ENCODE results near the gene ARL10.

ARL10 gene

DNA sequence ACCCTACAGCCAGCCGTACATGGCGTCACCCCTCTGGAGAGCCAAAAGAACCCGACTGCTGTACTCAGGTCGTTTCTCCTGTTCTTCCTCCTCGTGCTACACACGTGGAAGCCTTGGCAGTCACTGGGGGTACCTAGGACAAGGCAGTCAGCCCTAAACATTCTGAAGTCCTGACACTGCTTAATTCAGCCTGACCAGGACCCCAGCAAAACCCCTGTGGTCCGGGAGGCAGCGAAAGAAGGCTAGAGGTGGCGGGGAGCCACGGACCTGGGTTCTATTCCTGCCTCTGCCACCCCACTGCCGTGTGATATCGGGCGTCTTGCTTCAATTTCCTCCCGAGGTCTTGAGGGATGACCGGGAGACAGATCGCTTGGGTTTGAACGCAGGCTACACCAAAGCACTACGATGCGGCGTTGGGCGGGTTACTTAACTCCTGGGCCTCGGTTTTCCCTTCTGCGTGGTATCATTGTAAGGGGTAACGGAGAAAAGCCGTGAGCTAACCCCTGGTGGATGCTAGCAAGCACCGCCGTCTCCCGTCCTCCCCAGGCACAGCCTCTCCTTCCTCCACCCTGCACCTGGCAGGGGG lies 429 bp upstream of the ARL10 start:
- no peaks in the 10 kb centered on the region for H3K9me3 ChIP-seq (ENCODE audit: severe bottlenecking)
- no peaks in the 10 kb centered on the region for H3K27me3 ChIP-seq (ENCODE audit: insufficient read depth, low read depth, severe bottlenecking)
- H3K36me3 ChIP-seq: peaks cover 5% of the 10 kb centered on the region
- TF ChIP-seq, protein P1, sequence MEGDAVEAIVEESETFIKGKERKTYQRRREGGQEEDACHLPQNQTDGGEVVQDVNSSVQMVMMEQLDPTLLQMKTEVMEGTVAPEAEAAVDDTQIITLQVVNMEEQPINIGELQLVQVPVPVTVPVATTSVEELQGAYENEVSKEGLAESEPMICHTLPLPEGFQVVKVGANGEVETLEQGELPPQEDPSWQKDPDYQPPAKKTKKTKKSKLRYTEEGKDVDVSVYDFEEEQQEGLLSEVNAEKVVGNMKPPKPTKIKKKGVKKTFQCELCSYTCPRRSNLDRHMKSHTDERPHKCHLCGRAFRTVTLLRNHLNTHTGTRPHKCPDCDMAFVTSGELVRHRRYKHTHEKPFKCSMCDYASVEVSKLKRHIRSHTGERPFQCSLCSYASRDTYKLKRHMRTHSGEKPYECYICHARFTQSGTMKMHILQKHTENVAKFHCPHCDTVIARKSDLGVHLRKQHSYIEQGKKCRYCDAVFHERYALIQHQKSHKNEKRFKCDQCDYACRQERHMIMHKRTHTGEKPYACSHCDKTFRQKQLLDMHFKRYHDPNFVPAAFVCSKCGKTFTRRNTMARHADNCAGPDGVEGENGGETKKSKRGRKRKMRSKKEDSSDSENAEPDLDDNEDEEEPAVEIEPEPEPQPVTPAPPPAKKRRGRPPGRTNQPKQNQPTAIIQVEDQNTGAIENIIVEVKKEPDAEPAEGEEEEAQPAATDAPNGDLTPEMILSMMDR (IDR thresholded peaks at IDR 0.05; ENCODE audit: low read depth, low read length): no peak
- no peak for DNase-seq
- H3K4me3 ChIP-seq (ENCODE audit: low read depth, low read length): peak overlapping the region; percentile 82
- no peak overlapping the region for H3K27ac ChIP-seq

DNA sequence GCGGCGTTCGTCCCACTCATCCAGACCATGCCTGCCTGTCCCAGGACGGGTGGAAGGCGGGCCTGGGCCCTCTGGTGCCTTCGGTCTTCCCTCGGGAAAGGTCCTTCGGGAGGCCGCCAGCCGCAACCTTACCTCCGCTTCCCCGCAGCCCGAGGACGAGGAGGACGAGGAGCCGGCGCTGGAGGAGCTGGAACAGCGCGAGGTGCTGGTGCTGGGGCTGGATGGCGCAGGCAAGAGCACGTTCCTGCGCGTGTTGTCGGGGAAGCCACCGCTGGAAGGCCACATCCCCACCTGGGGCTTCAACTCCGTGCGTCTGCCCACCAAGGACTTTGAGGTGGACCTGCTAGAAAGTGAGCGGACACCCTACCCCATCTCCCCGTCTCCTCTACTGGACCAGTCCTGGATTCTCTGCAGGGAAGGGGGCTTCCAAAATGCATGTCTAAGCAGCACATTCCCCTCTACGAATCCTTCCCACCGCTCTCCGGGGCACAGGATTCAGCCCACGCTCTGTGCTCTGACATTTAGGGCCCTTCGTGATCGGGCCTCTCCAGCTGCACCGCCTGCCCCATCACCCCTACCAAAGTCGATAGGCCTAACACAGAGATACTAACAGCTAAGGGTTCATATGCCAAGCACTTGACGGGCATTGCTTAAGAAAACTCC lies 1.1 kb downstream of the ARL10 start:
- no peaks in the 10 kb centered on the region for H3K27me3 ChIP-seq (ENCODE audit: insufficient read depth, low read depth, severe bottlenecking)
- TF ChIP-seq, protein P1 (IDR thresholded peaks at IDR 0.05; ENCODE audit: low read depth, low read length): no peak
- H3K27ac ChIP-seq: no peak overlapping the region
- H3K36me3 ChIP-seq: peaks cover 5% of the 10 kb centered on the region
- no peaks in the 10 kb centered on the region for H3K9me3 ChIP-seq (ENCODE audit: severe bottlenecking)
- no peak overlapping the region for H3K4me3 ChIP-seq (ENCODE audit: low read depth, low read length)
- DNase-seq: no peak

DNA sequence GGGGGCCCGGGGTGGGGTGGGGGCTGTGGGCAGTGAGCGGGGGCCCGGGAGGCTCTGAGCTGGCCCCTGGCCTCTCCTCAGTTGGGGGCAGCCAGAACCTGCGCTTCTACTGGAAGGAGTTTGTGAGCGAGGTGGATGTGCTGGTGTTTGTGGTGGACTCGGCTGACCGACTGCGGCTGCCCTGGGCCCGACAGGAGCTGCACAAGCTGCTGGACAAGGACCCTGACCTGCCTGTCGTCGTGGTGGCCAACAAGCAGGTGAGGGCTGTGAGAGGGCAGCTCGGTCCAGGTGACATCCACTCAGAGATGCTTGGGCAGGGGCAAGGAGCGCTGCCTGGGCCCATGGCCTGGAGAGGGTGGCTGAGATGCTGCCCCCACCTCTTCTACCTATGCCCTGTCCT lies 3.4 kb downstream of the ARL10 start:
- DNase-seq: no peak
- no peak overlapping the region for H3K27ac ChIP-seq
- no peak overlapping the region for H3K4me3 ChIP-seq (ENCODE audit: low read depth, low read length)
- no peaks in the 10 kb centered on the region for H3K9me3 ChIP-seq (ENCODE audit: severe bottlenecking)
- TF ChIP-seq, protein P1 (IDR thresholded peaks at IDR 0.05; ENCODE audit: low read depth, low read length): no peak
- H3K36me3 ChIP-seq: peaks cover 3% of the 10 kb centered on the region
- H3K27me3 ChIP-seq (ENCODE audit: insufficient read depth, low read depth, severe bottlenecking): no peaks in the 10 kb centered on the region

DNA sequence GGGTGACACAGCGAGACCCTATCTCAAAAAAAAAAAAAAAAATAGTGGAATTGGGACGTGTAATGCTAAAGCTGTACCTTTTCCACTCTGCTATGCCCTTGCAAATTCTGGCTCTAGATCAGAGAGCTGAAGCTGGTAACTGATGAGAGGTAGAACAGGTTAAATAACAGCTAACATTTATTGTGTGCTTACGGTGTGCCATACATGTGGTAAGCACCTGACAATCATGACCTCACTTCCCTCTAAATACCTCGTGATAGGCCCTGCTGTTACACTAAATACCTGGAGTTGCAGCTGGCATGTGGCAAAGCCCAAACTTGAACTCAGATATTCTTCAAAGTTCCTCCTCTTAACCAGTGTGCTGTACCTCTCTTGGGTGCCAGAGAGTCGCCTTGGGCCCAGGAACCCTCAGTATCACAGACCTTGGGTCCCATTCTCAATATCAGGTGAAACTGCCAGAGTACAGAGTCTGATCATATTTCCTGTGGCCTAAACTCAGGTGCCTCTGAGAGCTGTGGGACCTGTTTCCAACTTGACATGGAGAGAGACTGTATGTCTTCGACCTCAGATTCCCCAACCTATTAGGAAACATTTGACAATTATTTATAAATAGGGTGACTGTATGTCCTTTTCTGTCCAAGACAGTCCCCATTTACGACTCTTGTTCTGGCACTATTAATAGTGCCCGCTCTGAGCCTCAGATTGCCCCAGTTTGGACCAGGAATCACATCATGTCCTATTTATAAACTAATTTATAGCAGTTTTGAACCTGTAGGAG lies 4.8 kb downstream of the ARL10 start:
- DNase-seq: no peak
- H3K4me3 ChIP-seq (ENCODE audit: low read depth, low read length): no peak overlapping the region
- H3K27ac ChIP-seq: no peak overlapping the region
- H3K9me3 ChIP-seq (ENCODE audit: severe bottlenecking): no peaks in the 10 kb centered on the region
- H3K27me3 ChIP-seq (ENCODE audit: insufficient read depth, low read depth, severe bottlenecking): no peaks in the 10 kb centered on the region
- TF ChIP-seq, protein P1 (IDR thresholded peaks at IDR 0.05; ENCODE audit: low read depth, low read length): no peak
- H3K36me3 ChIP-seq: peaks cover 3% of the 10 kb centered on the region

DNA sequence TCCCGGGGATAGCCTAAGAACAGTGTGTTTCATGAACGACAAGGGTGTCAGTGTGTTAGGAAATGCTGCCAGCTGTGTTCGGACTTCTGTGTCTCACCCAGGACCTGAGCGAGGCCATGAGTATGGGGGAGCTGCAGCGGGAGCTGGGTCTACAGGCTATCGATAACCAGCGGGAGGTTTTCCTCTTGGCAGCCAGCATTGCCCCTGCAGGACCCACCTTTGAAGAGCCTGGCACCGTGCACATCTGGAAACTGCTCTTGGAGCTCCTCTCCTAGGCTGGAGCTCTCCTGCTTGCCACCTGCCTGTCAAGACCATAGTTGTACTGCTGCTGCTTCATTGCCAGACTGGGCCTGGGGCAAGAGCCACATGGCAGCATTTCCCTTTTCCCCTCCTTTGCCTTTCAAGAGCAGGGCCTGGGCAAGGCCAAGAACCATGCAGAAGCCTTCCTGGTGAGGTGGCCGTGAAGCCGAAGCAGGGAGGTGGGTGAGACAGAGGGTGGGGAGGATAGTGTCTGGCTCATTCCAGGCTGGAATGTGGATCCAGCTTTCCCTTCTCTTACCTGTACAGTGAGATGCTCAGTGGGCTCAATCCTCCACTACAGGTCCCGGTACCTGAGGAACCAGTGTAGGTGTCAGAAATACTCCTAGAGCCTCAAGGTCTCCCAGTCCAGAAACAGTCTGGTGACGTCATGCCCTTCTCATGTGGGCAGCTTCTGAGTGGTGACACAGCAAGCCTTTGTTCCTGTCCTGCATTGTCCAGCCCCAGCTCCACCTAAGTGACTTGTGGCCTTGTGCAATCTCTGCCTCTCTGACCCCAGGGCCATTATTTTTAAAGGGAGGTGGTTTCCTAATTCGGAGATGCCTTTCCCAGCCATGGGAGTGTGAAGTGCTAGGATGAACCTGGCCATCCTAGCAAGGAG lies 6.6 kb downstream of the ARL10 start:
- H3K36me3 ChIP-seq: peaks cover 3% of the 10 kb centered on the region; the same call in 1 of the 2 replicates
- no peaks in the 10 kb centered on the region for H3K9me3 ChIP-seq (ENCODE audit: severe bottlenecking)
- no peaks in the 10 kb centered on the region for H3K27me3 ChIP-seq (ENCODE audit: insufficient read depth, low read depth, severe bottlenecking)
- no peak for DNase-seq
- TF ChIP-seq, protein P1 (IDR thresholded peaks at IDR 0.05; ENCODE audit: low read depth, low read length): no peak
- H3K4me3 ChIP-seq (ENCODE audit: low read depth, low read length): no peak overlapping the region
- no peak overlapping the region for H3K27ac ChIP-seq
